ENCODE measurements around the gene AGBL4. TPM values are rescaled to one million over a fixed set of nuclear protein-coding genes. Genes with fewer than 3 reads are reported as not detected.

AGBL4 gene
- total RNA-seq, 1 donor from 2014 or later: not detected

GRCh38 chr1:48697066-48697707, 1326.6 kb downstream of the AGBL4 start:
- Mint-ChIP-seq H3K9me3 (ENCODE audit: unreplicated experiment) (no peaks in the 10 kb centered on the region), H3K27me3 (ENCODE audit: unreplicated experiment) (peaks cover 3% of the 10 kb centered on the region), H3K4me3 (ENCODE audit: unreplicated experiment) (no peak overlapping the region), H3K4me1 (ENCODE audit: unreplicated experiment) (no peaks in the 10 kb centered on the region), H3K27ac (ENCODE audit: unreplicated experiment) (no peak overlapping the region), H3K36me3 (ENCODE audit: unreplicated experiment) (no peaks in the 10 kb centered on the region)
- TF ChIP-seq, protein P1, sequence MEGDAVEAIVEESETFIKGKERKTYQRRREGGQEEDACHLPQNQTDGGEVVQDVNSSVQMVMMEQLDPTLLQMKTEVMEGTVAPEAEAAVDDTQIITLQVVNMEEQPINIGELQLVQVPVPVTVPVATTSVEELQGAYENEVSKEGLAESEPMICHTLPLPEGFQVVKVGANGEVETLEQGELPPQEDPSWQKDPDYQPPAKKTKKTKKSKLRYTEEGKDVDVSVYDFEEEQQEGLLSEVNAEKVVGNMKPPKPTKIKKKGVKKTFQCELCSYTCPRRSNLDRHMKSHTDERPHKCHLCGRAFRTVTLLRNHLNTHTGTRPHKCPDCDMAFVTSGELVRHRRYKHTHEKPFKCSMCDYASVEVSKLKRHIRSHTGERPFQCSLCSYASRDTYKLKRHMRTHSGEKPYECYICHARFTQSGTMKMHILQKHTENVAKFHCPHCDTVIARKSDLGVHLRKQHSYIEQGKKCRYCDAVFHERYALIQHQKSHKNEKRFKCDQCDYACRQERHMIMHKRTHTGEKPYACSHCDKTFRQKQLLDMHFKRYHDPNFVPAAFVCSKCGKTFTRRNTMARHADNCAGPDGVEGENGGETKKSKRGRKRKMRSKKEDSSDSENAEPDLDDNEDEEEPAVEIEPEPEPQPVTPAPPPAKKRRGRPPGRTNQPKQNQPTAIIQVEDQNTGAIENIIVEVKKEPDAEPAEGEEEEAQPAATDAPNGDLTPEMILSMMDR (IDR thresholded peaks at IDR 0.05): peak; percentile 77
- DNase-seq (ENCODE audit: extremely low spot score, unreplicated experiment): no peak

- Mint-ChIP-seq H3K36me3 (ENCODE audit: unreplicated experiment) (no peaks in the 10 kb centered on the region), H3K27ac (ENCODE audit: unreplicated experiment) (no peak overlapping the region), H3K4me1 (ENCODE audit: unreplicated experiment) (no peaks in the 10 kb centered on the region), H3K9me3 (ENCODE audit: unreplicated experiment) (no peaks in the 10 kb centered on the region), H3K27me3 (ENCODE audit: unreplicated experiment) (peaks cover 3% of the 10 kb centered on the region), H3K4me3 (ENCODE audit: unreplicated experiment) (no peak overlapping the region)
- no peak for DNase-seq (ENCODE audit: extremely low spot score, unreplicated experiment)
- TF ChIP-seq, protein P1 (IDR thresholded peaks at IDR 0.05): no peak
These were observed 1328.6 kb downstream of the AGBL4 start for GRCh38 chr1:48695161-48695560.

DNA sequence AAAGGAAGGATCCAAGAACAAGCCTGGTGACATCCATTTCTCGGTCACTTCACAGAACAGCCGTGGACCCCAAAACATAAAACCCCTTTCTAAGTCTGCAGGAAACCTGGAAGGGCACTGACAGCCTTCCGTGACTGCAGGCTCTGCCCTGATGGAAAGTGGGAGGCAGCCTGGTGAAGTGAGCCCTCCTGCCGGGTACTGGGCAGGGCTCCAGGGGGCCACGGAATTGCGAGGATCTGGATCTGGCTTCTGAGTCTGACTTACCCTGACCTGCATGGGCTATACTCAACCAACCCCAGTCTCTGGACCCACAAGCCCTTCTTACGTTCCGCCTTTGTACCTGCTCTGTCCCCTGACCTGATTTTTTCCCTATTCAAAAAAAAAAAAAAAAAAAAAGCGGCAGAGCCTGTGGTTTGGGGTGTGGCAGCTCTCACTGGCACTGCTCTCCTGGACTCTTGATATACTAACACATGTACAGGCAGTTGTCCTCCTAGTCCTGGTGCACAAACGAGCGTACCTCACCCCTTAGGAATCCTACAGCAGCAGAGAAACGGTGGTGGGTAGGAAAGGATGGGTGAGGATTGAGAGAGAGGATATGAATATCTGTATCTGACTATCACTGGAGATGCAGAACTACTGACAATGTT, 1330.0 kb downstream of the AGBL4 start:
- Mint-ChIP-seq H3K9me3 (ENCODE audit: unreplicated experiment) (no peaks in the 10 kb centered on the region), H3K27me3 (ENCODE audit: unreplicated experiment) (peaks cover 3% of the 10 kb centered on the region), H3K4me3 (ENCODE audit: unreplicated experiment) (no peak overlapping the region), H3K4me1 (ENCODE audit: unreplicated experiment) (no peaks in the 10 kb centered on the region), H3K36me3 (ENCODE audit: unreplicated experiment) (no peaks in the 10 kb centered on the region), H3K27ac (ENCODE audit: unreplicated experiment) (no peak overlapping the region)
- DNase-seq (ENCODE audit: extremely low spot score, unreplicated experiment): no peak
- TF ChIP-seq, protein P1 (IDR thresholded peaks at IDR 0.05): no peak

- H3K27ac Mint-ChIP-seq (ENCODE audit: unreplicated experiment): no peak overlapping the region
- no peak overlapping the region for H3K4me3 Mint-ChIP-seq (ENCODE audit: unreplicated experiment)
- H3K4me1 Mint-ChIP-seq (ENCODE audit: unreplicated experiment): no peaks in the 10 kb centered on the region
- peaks cover 3% of the 10 kb centered on the region for H3K27me3 Mint-ChIP-seq (ENCODE audit: unreplicated experiment)
- no peaks in the 10 kb centered on the region for H3K36me3 Mint-ChIP-seq (ENCODE audit: unreplicated experiment)
- no peaks in the 10 kb centered on the region for H3K9me3 Mint-ChIP-seq (ENCODE audit: unreplicated experiment)
- TF ChIP-seq, protein P1 (IDR thresholded peaks at IDR 0.05): no peak
- no peak for DNase-seq (ENCODE audit: extremely low spot score, unreplicated experiment)
These were observed 1330.6 kb downstream of the AGBL4 start for GRCh38 chr1:48693180-48693579.

GRCh38 chr1:48692235-48692634, 1331.5 kb downstream of the AGBL4 start:
- Mint-ChIP-seq H3K4me1 (ENCODE audit: unreplicated experiment) (peaks cover 4% of the 10 kb centered on the region), H3K9me3 (ENCODE audit: unreplicated experiment) (no peaks in the 10 kb centered on the region), H3K36me3 (ENCODE audit: unreplicated experiment) (no peaks in the 10 kb centered on the region), H3K27ac (ENCODE audit: unreplicated experiment) (no peak overlapping the region), H3K27me3 (ENCODE audit: unreplicated experiment) (peaks cover 3% of the 10 kb centered on the region), H3K4me3 (ENCODE audit: unreplicated experiment) (no peak overlapping the region)
- no peak for DNase-seq (ENCODE audit: extremely low spot score, unreplicated experiment)
- TF ChIP-seq, protein P1 (IDR thresholded peaks at IDR 0.05): no peak

All from osteocyte (in vitro differentiated cells).